Mucosa of descending colon (tissue), 3 donors: Measurements from ENCODE around the gene TBX15. TPM values are rescaled to one million over a fixed set of nuclear protein-coding genes. Genes with fewer than 3 reads are reported as not detected.

Experiments
- ATAC-seq: fragments of 200-7000 bp; cut with Tn5 transposase; one replicate; pipeline ENCODE4 v1.9.1; 2020; ENCODE audit warnings: mild to moderate bottlenecking, moderate library complexity
- DNase-seq, 3 donors: peaks; one replicate each; pipeline ENCODE4 v3.0.0-alpha.2; 2020
- H3K36me3 ChIP-seq: fragments of 200-600 bp; one replicate; pipeline ENCODE4 v1.8.0; 2021; ENCODE audit warnings: low read depth, mild to moderate bottlenecking
- H3K4me1 ChIP-seq: fragments of 200-600 bp; one replicate; pipeline ENCODE4 v1.8.0; 2021; ENCODE audit warnings: low read depth, mild to moderate bottlenecking
- H3K4me3 ChIP-seq: fragments of 200-600 bp; one replicate; pipeline ENCODE4 v1.8.0; 2021; ENCODE audit warnings: mild to moderate bottlenecking
- H3K9me3 ChIP-seq: fragments of 200-600 bp; one replicate; pipeline ENCODE4 v1.8.0; 2021; ENCODE audit warnings: mild to moderate bottlenecking
- CTCF ChIP-seq: fragments of 200-600 bp; IDR thresholded peaks from one replicate; pipeline ENCODE4 v1.8.0; 2022; ENCODE audit warnings: antibody characterized with exemption, mild to moderate bottlenecking
- intact Hi-C, 2 donors: fragments of 100-400 bp; cut with DNase I in 1 of 2; cut with micrococcal nuclease in 1 of 2; formaldehyde crosslinking; loops; one replicate each; pipeline versions ENCODE4 v1.11.0 to v1.11.1; 2022; cut with DNase I, micrococcal nuclease
- total RNA-seq, 3 donors: library from RNA; stranded (reverse); fragmentation: NEBNext Ultra II Directional in 2 of 3; extraction: Animal tissue kit (Norgen Biotek cat#: 25700) in 2 of 3; gene quantifications; one replicate each; pipeline versions ENCODE4 v1.2.1 to v1.2.4, GENCODE V29; 2021 to 2023
- donor health status: DM: no; HTN: no; CAD: no; lungs with moderate emphysema.
- donor health status: DM: no; HTN: no; CAD: no.
- donor health status: DM: no; HTN: yes; CAD: no.

TBX15 gene
- total RNA-seq, 3 donors from 2014 or later: not detected

- H3K4me1 ChIP-seq: peaks cover 13% of the 10 kb centered on the region
- intact Hi-C loops: no loop called here
- no peaks in the 10 kb centered on the region for H3K9me3 ChIP-seq
- DNase-seq (no peak), ATAC-seq (no peak)
- no peak overlapping the region for H3K4me3 ChIP-seq
- no peaks in the 10 kb centered on the region for H3K36me3 ChIP-seq
- no peak for TF ChIP-seq CTCF
Measured at GRCh38 chr1:118989878-118990378, 1.8 kb upstream of the TBX15 start.

DNA sequence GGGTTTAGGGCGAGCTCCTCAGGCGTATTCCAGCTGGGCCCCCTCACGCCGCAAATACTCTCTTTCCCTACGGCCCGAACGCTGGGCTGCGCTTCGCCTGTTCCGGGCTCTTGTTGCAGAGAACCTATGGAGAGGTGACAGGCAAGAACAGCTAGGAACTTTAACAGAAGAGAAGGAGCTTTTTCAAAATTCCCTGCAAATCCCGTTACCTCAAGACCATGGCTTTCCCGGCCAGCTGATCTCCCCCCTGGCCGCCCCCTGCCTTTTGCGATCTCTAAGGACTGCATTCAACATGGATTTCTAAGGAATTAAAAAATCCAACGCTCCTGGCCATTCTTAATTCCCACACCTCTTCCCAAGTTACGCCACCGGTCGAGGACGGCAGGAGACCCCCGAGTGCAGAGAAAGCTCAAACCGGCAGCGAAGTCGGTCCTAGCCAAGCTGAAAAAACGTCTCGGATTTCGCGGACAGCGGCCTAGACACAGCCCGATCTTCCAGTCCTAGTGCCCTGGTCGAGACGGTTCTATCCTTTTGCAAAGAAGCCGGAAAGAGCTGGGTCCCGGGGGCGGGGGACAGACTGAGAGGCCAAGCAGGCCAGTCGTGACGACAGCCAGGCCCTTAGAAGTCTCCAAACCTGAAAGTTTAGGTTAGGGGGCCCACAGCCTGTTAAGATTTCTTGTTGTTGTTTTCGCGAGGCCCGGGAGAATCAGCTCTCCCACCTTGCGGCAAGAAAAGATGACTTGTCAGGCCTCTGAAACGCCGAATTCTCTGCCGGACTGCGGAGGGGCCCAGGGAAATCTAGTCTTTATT, 1.1 kb upstream of the TBX15 start:
- intact Hi-C loops: no loop called here
- no peak for TF ChIP-seq CTCF
- ATAC-seq (no peak), DNase-seq (no peak)
- Histone ChIP-seq H3K36me3 (no peaks in the 10 kb centered on the region), H3K9me3 (no peaks in the 10 kb centered on the region), H3K4me3 (no peak overlapping the region), H3K4me1 (peaks cover 19% of the 10 kb centered on the region)

GRCh38 chr1:118987468-118988185, 516 bp downstream of the TBX15 start:
- ATAC-seq (peak; percentile 36), DNase-seq (no peak)
- intact Hi-C loops: no loop called here
- H3K9me3 ChIP-seq: no peaks in the 10 kb centered on the region
- H3K36me3 ChIP-seq: no peaks in the 10 kb centered on the region
- TF ChIP-seq CTCF: no peak
- H3K4me1 ChIP-seq: peaks cover 18% of the 10 kb centered on the region
- no peak overlapping the region for H3K4me3 ChIP-seq

DNA sequence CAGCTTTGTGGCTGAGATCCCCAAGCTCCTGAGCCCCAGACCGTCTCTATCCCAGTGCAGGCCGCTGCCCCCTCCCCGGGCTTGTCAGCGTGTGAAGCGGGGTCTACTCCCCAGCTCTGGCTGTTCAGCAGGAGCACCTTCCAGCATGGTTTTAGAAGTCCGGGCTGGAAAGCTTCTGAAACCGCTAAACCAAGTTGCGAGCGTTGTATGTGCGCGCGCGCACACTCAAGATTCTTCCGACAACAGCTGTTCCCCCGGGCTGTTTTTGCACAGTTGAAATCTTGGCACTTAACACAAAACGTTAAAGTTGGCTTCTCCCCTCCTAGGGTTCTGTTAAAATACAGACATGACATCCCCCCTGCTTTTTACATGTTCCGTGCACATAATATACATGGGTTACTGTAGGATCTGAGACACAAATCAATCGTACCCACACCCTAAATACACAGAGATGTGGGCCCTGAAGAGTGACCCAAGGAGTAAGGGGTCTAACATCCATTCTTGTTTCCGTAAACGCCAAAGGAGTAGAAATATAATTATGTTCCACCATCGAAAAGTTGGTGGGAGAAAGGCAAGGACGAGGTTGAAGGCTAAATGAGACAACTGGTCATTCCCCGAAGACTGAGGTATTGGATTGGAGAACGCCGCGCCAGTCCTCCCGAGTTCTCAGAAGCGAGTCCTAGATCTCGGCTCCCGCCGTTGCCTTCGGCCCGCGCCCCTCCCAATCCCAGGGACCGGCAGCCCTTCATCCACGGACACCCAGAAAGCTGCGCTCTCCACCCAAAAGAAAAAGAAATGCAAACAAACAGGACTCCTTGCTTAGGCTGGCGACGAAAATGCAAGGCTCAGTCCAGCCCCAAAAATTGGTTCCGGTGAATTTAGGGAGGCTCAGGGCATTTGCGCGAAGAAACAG, 1.3 kb downstream of the TBX15 start:
- DNase-seq (no peak), ATAC-seq (no peak)
- TF ChIP-seq CTCF: no peak
- Histone ChIP-seq H3K36me3 (no peaks in the 10 kb centered on the region), H3K4me1 (peaks cover 18% of the 10 kb centered on the region), H3K4me3 (no peak overlapping the region), H3K9me3 (no peaks in the 10 kb centered on the region)
- intact Hi-C loops: no loop called here
